ENCODE data around the gene GNB1.

GNB1 gene

GRCh38 chr1:1918901-1919303 lies 28.0 kb upstream of the GNB1 start, which contains the start of gene TMEM52:
Gene TMEM52 (minus strand): TSS chr1:1919279. CDS start chr1:1919265, 14 bp downstream.
- TF ChIP-seq GATA2 (IDR thresholded peaks at IDR 0.05; ENCODE audit: low read depth, low read length) (no peak), GATA3 (IDR thresholded peaks at IDR 0.05; ENCODE audit: low read depth, low read length) (no peak)

- TF ChIP-seq GATA3 (IDR thresholded peaks at IDR 0.05; ENCODE audit: low read depth, low read length) (no peak), GATA2 (IDR thresholded peaks at IDR 0.05; ENCODE audit: low read depth, low read length) (no peak)
These were observed 27.4 kb upstream of the GNB1 start for GRCh38 chr1:1917995-1918900.

- TF ChIP-seq GATA2 (IDR thresholded peaks at IDR 0.05; ENCODE audit: low read depth, low read length), result no peak
- TF ChIP-seq GATA3 (IDR thresholded peaks at IDR 0.05; ENCODE audit: low read depth, low read length), result no peak
These were observed 26.6 kb upstream of the GNB1 start for GRCh38 chr1:1917304-1917976.

- TF ChIP-seq GATA3 (IDR thresholded peaks at IDR 0.05; ENCODE audit: low read depth, low read length) (no peak), GATA2 (IDR thresholded peaks at IDR 0.05; ENCODE audit: low read depth, low read length) (no peak)
These were observed 26.0 kb upstream of the GNB1 start for GRCh38 chr1:1916851-1917251.

- TF ChIP-seq GATA2 (IDR thresholded peaks at IDR 0.05; ENCODE audit: low read depth, low read length) (no peak), GATA3 (IDR thresholded peaks at IDR 0.05; ENCODE audit: low read depth, low read length) (no peak)
These were observed 25.3 kb upstream of the GNB1 start for GRCh38 chr1:1915911-1916840.

- no peak for TF ChIP-seq GATA3 (IDR thresholded peaks at IDR 0.05; ENCODE audit: low read depth, low read length)
- no peak for TF ChIP-seq GATA2 (IDR thresholded peaks at IDR 0.05; ENCODE audit: low read depth, low read length)
These were observed 24.2 kb upstream of the GNB1 start, which contains the start of gene CALML6 for GRCh38 chr1:1914971-1915692. Gene CALML6 (plus strand): TSS chr1:1915260. CDS start chr1:1915281, 21 bp downstream.

GRCh38 chr1:1914101-1914970 lies 23.4 kb upstream of the GNB1 start:
- TF ChIP-seq GATA2 (IDR thresholded peaks at IDR 0.05; ENCODE audit: low read depth, low read length) (no peak), GATA3 (IDR thresholded peaks at IDR 0.05; ENCODE audit: low read depth, low read length) (no peak)

- TF ChIP-seq GATA2 (IDR thresholded peaks at IDR 0.05; ENCODE audit: low read depth, low read length), result no peak
- TF ChIP-seq GATA3 (IDR thresholded peaks at IDR 0.05; ENCODE audit: low read depth, low read length), result no peak
These were observed 20.6 kb upstream of the GNB1 start for GRCh38 chr1:1911350-1912041.

- TF ChIP-seq GATA3 (IDR thresholded peaks at IDR 0.05; ENCODE audit: low read depth, low read length), result no peak
- TF ChIP-seq GATA2 (IDR thresholded peaks at IDR 0.05; ENCODE audit: low read depth, low read length), result no peak
These were observed 19.9 kb upstream of the GNB1 start for GRCh38 chr1:1910651-1911331.

- TF ChIP-seq GATA2 (IDR thresholded peaks at IDR 0.05; ENCODE audit: low read depth, low read length) (no peak), GATA3 (IDR thresholded peaks at IDR 0.05; ENCODE audit: low read depth, low read length) (no peak)
These were observed 19.2 kb upstream of the GNB1 start for GRCh38 chr1:1910033-1910465.

- TF ChIP-seq GATA3 (IDR thresholded peaks at IDR 0.05; ENCODE audit: low read depth, low read length) (no peak), GATA2 (IDR thresholded peaks at IDR 0.05; ENCODE audit: low read depth, low read length) (no peak)
These were observed 17.6 kb upstream of the GNB1 start for GRCh38 chr1:1908506-1908791.
